Body of pancreas (tissue), 4 donors: Measurements from ENCODE around the gene CADM2. TPM values are rescaled to one million over a fixed set of nuclear protein-coding genes. Genes with fewer than 3 reads are reported as not detected.

ENCODE experiments used
- ATAC-seq: fragments of 150-250 bp; one replicate; pipeline ENCODE4 v1.9.1; 2016
- DNase-seq, 4 donors: peaks; one replicate each; pipeline ENCODE4 v3.0.0-alpha.2; 2019
- H3K27ac ChIP-seq, 4 donors: fragments of 200-600 bp; sonication (generic); 1 replicate in 3 of 4; 2 replicates in 1 of 4; pipeline versions ENCODE4 v1.5.1 to v1.6.1; 2016 to 2019; ENCODE audit warnings: mild to moderate bottlenecking in 1 of 4, mixed read lengths in 1 of 4, moderate library complexity in 1 of 4
- H3K27me3 ChIP-seq, 2 donors: fragments of 200-600 bp; sonication (generic); one replicate each; pipeline ENCODE4 v1.6.0; 2016; ENCODE audit warnings: mild to moderate bottlenecking in 1 of 2
- H3K36me3 ChIP-seq, 2 donors: fragments of 200-600 bp; sonication (generic); replicated peaks in 1 of 2; 2 replicates each; pipeline ENCODE4 v1.5.1; 2016; ENCODE audit warnings: low read depth in 2 of 2; ENCODE audit not compliant: insufficient read depth in 1 of 2
- H3K4me1 ChIP-seq: fragments of 200-600 bp; sonication (generic); one replicate; pipeline ENCODE4 v1.6.0; 2016
- H3K4me3 ChIP-seq, 2 donors: fragments of 200-600 bp; sonication (generic); 1 replicate in 1 of 2; 2 replicates in 1 of 2; pipeline ENCODE4 v1.5.1; 2016 to 2019
- H3K9me3 ChIP-seq, 3 donors: fragments of 200-600 bp; sonication (generic); 1 replicate in 2 of 3; 2 replicates in 1 of 3; pipeline ENCODE4 v1.5.1; 2016
- POLR2A ChIP-seq, 3 donors: fragments of 450-650 bp; IDR thresholded peaks; one replicate each; pipeline ENCODE4 v1.6.1; 2016; ENCODE audit warnings: antibody characterized with exemption in 3 of 3, mild to moderate bottlenecking in 2 of 3
- WGBS, 2 donors: methylation state at CpG; one replicate each; pipeline ENCODE4 v1.1.5; 2017; 5-methylcytosine and 5-hydroxymethylcytosine counted together
- intact Hi-C: fragments of 100-400 bp; cut with DNase I; formaldehyde crosslinking; loops from one replicate; pipeline ENCODE4 v1.15.1; 2023
- total RNA-seq, 2 donors: library from RNA; depleted of rRNA; stranded (reverse); fragments of >200 nt; gene quantifications; one replicate each; pipeline ENCODE4 v1.1.0, GENCODE V29; 2016
- TF ChIP-seq, protein P1 (sequence below), 7 experiments: fragments of 450-650 bp in 4 of 7; fragments of 200-600 bp in 3 of 7; sonication (generic) in 3 of 7; IDR thresholded peaks; one replicate each; pipeline ENCODE4 v1.5.1; 2016 to 2019; ENCODE audit warnings: antibody characterized with exemption in 7 of 7

Gene CADM2
- total RNA-seq, 2 donors from 2014 or later = 0.26 to 1.3 TPM

- Histone ChIP-seq H3K4me3 (no peak overlapping the region), H3K27ac (no peak overlapping the region), H3K36me3 (no peaks in the 10 kb centered on the region), H3K27me3 (no peaks in the 10 kb centered on the region), H3K9me3 (no peaks in the 10 kb centered on the region), H3K4me1 (no peaks in the 10 kb centered on the region)
- no peak for TF ChIP-seq POLR2A (IDR thresholded peaks at IDR 0.05)
- TF ChIP-seq, protein P1, sequence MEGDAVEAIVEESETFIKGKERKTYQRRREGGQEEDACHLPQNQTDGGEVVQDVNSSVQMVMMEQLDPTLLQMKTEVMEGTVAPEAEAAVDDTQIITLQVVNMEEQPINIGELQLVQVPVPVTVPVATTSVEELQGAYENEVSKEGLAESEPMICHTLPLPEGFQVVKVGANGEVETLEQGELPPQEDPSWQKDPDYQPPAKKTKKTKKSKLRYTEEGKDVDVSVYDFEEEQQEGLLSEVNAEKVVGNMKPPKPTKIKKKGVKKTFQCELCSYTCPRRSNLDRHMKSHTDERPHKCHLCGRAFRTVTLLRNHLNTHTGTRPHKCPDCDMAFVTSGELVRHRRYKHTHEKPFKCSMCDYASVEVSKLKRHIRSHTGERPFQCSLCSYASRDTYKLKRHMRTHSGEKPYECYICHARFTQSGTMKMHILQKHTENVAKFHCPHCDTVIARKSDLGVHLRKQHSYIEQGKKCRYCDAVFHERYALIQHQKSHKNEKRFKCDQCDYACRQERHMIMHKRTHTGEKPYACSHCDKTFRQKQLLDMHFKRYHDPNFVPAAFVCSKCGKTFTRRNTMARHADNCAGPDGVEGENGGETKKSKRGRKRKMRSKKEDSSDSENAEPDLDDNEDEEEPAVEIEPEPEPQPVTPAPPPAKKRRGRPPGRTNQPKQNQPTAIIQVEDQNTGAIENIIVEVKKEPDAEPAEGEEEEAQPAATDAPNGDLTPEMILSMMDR (IDR thresholded peaks at IDR 0.05) = no peak
- intact Hi-C loops = no loop called here
- no peak for DNase-seq
- 56 to 68% methylated on average over 5 of the region's 5 CpGs for WGBS, 2 donors
- ATAC-seq = no peak
These were observed 200.6 kb downstream of the CADM2 start for GRCh38 chr3:85159376-85159775.

- H3K9me3 ChIP-seq = no peaks in the 10 kb centered on the region
- H3K4me3 ChIP-seq = no peak overlapping the region
- H3K27ac ChIP-seq = no peak overlapping the region
- intact Hi-C loops = no loop called here
- 70% methylated on average over 7 of the region's 7 CpGs for WGBS, 2 donors
- no peaks in the 10 kb centered on the region for H3K27me3 ChIP-seq
- no peaks in the 10 kb centered on the region for H3K4me1 ChIP-seq
- DNase-seq = no peak
- no peak for TF ChIP-seq POLR2A (IDR thresholded peaks at IDR 0.05)
- TF ChIP-seq, protein P1 (IDR thresholded peaks at IDR 0.05) = no peak
- H3K36me3 ChIP-seq = no peaks in the 10 kb centered on the region
- no peak for ATAC-seq
These were observed 202.8 kb downstream of the CADM2 start for GRCh38 chr3:85161544-85161943.

GRCh38 chr3:85162905-85163304 lies 204.1 kb downstream of the CADM2 start:
- H3K4me3 ChIP-seq = no peak overlapping the region
- H3K27me3 ChIP-seq = no peaks in the 10 kb centered on the region
- WGBS, 2 donors = 88 to 90% methylated on average over 1 of the region's 1 CpG
- no peak overlapping the region for H3K27ac ChIP-seq
- intact Hi-C loops = no loop called here
- no peaks in the 10 kb centered on the region for H3K9me3 ChIP-seq
- no peak for TF ChIP-seq POLR2A (IDR thresholded peaks at IDR 0.05)
- TF ChIP-seq, protein P1 (IDR thresholded peaks at IDR 0.05) = no peak
- no peak for DNase-seq
- H3K36me3 ChIP-seq = no peaks in the 10 kb centered on the region
- no peak for ATAC-seq
- no peaks in the 10 kb centered on the region for H3K4me1 ChIP-seq

DNA sequence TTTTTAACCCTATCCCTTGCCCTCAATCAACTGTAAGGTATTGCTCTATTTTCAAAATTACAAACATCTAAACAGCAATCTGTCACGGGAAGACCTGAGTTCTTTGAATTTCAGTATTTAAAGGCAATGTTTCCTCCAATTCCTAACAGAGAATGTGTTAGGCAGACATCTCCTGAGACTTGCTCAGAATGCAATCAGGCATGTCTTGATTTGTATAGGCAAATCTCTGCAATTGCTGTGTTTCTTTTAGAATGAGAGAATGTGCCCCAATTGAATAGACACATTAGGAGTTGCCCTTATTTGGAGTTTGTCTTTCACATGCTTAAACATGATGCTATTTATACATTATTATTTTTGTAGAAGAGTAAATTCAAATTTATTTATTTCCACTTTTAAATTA lies 205.6 kb downstream of the CADM2 start:
- 67 to 81% methylated on average over 1 of the region's 1 CpG for WGBS, 2 donors
- DNase-seq = no peak
- TF ChIP-seq POLR2A (IDR thresholded peaks at IDR 0.05) = no peak
- TF ChIP-seq, protein P1 (IDR thresholded peaks at IDR 0.05) = no peak
- Histone ChIP-seq H3K9me3 (no peaks in the 10 kb centered on the region), H3K4me1 (no peaks in the 10 kb centered on the region), H3K36me3 (no peaks in the 10 kb centered on the region), H3K4me3 (no peak overlapping the region), H3K27ac (no peak overlapping the region), H3K27me3 (no peaks in the 10 kb centered on the region)
- intact Hi-C loops = no loop called here
- ATAC-seq = no peak

- Histone ChIP-seq H3K4me1 (no peaks in the 10 kb centered on the region), H3K27ac (no peak overlapping the region), H3K27me3 (no peaks in the 10 kb centered on the region), H3K9me3 (no peaks in the 10 kb centered on the region), H3K4me3 (no peak overlapping the region), H3K36me3 (no peaks in the 10 kb centered on the region)
- ATAC-seq = no peak
- WGBS, 2 donors = 76 to 81% methylated on average over 1 of the region's 1 CpG
- TF ChIP-seq, protein P1 (IDR thresholded peaks at IDR 0.05) = no peak
- TF ChIP-seq POLR2A (IDR thresholded peaks at IDR 0.05) = no peak
- no peak for DNase-seq
- intact Hi-C loops = no loop called here
These were observed 208.8 kb downstream of the CADM2 start for GRCh38 chr3:85167576-85167975.
